Gastroesophageal sphincter (tissue), 3 donors: ENCODE measurements around the gene DCTN5.

Experiments
- POLR2AphosphoS5 ChIP-seq: sonication (generic); formaldehyde crosslinking; IDR thresholded peaks from one replicate; pipeline ENCODE4 v1.6.1; 2017; ENCODE audit warnings: antibody characterized with exemption
- TF ChIP-seq, protein P1 (sequence below), 4 experiments: fragments of 200-600 bp in 2 of 4; fragments of 450-650 bp in 2 of 4; sonication (generic) in 1 of 4; IDR thresholded peaks; one replicate each; pipeline ENCODE4 v1.5.1; 2017 to 2019; ENCODE audit warnings: antibody characterized with exemption in 4 of 4, mild to moderate bottlenecking in 2 of 4, moderate library complexity in 2 of 4

DNA sequence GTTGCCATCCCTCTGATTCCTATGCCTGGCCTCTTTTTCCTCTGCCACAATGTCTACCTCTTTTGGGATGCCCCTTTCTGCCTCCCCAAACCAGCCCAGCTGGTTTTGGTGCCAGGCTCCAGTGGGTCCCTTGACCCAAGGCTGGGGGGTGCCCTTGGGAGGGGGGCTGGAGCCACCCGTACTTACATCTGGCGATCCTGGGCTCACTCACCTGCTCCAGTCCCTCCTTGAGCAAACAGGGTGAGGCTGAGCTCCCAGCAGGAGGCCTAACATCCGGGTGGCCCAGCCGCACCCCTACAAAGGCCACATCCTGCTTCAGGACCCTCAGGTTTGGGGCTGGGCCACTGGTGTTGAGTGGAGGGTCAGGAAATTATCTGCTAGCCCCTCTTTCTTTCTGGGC, 70.5 kb downstream of the DCTN5 start:
- TF ChIP-seq, protein P1, sequence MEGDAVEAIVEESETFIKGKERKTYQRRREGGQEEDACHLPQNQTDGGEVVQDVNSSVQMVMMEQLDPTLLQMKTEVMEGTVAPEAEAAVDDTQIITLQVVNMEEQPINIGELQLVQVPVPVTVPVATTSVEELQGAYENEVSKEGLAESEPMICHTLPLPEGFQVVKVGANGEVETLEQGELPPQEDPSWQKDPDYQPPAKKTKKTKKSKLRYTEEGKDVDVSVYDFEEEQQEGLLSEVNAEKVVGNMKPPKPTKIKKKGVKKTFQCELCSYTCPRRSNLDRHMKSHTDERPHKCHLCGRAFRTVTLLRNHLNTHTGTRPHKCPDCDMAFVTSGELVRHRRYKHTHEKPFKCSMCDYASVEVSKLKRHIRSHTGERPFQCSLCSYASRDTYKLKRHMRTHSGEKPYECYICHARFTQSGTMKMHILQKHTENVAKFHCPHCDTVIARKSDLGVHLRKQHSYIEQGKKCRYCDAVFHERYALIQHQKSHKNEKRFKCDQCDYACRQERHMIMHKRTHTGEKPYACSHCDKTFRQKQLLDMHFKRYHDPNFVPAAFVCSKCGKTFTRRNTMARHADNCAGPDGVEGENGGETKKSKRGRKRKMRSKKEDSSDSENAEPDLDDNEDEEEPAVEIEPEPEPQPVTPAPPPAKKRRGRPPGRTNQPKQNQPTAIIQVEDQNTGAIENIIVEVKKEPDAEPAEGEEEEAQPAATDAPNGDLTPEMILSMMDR (IDR thresholded peaks at IDR 0.05), result no peak
- TF ChIP-seq POLR2AphosphoS5, result no peak
